ENCODE data around the gene ARFGEF2.
"Not testable (repeated sequence)": the region's sequence is repeated elsewhere in the genome, so short reads cannot be mapped to it uniquely, and the experiment has no call there.

ARFGEF2 gene

DNA sequence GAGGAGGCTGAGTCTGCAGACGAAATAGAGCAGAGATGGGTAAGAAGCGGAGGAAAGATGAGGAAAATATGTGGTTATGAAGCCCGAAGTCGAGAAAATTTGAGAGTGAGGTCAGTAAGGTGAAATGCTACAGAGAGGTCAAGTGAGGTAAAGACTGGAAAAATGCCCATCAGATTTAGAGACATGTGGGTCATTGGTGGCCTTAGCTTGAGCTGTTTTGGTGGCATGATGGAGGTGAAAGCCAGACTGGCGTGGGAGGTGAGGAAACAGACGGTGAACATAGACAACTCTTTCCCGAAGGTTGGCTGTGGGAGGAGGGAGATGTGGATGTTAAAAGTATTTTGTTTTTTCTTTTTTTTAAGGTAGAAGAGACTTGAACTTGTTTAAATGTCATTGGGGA lies 9.4 kb downstream of the ARFGEF2 start:
- no peak for DNase-seq

DNA sequence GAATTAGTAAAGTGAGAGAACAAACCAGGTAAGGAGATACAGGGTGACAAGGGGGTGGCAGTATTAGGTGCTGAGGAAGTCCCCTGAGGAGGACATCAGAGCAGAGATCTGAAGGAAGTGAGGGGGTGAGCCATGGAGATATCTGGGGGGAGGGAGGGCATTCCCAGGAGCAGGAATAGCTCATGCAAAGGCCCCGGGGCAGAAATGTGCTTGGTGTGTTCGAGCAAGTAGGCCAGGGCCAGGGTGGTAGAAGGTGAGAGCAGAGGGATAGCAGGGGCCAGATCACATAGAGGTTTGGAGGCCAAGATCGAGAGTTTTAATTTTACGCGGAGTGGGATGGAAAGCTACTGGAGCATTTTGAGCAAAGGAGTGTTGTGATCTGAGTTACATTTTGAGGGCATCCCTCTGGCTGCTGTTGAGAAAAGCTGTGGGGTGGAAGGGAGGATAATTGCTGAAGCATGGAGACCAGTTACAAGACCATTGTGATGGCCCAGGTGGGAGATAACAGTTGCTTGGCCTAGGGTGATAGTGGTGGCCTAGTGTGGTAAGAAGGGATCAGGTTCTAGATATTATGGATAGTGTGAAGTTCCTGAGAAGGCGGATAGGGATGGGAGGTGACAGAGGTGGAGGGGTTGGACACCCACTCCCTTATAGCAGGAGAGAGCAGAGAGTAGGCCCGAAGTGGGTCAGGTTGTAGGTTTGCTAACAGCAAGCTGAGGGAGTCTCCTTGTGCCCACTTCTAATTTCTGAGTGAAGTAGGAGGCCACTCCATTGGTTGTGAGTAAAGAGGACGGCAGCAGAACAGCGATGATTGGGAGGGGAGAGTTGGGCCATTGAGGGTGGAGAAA lies 10.2 kb downstream of the ARFGEF2 start:
- no peak for DNase-seq

DNA sequence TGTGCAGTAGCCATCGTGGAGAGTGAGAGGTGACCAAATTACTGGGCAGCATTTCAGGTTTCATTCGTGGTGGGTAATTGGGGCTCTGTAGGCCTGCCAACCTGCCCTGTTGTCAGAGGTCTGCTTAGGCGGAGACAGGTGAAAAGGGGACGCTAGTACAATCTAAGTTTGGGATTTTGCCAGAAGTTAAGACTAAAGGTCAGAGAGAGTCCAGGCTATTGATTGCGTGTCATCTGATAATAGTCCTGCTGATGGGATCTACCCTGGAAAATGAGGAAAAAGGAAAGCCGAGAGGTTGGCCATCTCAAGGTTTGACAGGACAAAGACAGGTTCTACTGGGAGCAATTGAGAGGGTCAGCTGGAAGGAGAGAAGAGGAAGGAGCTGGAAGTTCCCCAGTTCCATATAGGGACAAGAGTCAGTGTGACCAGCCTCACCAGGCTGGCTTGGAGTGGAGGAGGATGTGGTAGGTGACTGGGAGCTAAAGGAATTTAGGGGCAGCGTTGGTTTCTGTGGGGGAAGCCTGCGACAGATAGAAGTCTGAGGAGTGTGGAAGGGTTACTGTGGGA lies 10.9 kb downstream of the ARFGEF2 start:
- DNase-seq: no peak

DNA sequence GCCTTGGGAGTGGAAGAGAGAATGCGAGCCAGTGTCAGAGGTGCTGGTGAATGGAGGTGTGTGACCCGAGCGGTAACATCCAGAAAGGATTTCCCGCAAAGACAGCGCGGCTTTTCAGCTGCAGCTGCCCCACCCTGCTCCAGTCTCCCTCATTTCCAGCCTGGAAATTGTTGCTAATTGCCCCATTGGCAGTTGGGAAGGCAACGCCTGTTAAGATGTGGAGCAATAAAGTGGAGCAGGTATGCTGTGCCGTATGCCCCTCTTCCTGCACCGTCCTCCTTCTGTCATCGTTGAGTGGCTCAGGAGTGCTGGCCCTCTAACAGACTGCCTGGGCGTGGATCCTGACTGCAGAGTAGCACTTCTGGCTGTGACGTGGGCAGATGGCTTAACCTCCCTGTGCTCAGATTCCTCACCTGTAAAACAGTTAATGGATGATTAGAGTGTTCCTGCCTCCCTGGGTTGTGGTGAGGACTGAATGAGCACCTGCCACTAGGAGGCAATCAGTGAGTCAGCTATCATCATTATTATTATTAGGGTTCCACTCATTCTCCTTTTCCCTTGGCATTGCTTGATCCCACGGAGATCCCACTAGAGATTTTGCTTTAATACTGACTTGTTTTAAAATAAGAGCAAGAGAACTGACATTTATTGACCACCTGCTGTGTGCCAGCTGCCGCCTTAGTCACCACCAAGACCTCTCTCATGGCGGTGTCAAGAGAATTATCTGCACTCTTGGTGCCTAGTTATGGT lies 11.7 kb downstream of the ARFGEF2 start:
- DNase-seq: no peak

DNA sequence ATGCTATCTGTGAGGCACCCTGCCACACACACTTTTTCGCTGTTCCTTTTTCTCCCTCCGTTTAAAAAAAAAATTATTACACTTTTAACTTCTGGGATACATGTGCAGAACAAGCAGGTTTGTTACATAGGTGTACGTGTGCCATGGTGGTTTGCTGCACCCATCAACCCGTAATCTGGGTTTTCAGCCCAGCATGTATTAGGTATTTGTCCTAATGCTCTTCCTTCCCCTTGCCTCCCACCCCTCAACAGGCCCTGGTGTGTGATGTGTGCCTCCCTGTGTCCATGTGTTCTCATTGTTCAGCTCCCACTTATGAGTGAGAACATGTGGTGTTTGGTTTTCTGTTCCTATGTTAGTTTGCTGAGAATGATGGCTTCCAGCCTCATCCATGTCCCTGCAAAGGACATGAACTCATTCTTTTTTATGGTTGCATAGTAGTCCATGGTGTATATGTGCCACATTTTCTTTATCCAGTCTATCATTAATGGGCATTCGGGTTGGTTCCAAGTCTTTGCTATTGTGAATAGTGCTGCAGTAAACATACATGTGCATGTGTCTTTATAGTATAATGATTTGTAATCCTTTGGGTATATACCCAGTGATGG lies 12.9 kb downstream of the ARFGEF2 start:
- not testable (repeated sequence) for DNase-seq

DNA sequence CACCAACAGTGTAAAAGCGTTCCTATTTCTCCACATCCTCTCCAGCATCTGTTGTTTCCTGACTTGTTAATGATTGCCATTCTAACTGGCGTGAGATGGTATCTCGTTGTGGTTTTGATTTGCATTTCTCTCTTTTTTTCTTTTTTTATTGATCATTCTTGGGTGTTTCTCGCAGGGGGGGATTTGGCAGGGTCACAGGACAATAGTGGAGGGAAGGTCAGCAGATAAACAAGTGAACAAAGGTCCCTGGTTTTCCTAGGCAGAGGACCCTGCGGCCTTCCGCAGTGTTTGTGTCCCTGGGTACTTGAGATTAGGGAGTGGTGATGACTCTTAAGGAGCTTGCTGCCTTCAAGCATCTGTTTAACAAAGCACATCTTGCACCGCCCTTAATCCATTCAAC lies 13.5 kb downstream of the ARFGEF2 start:
- DNase-seq: not testable (repeated sequence)

DNA sequence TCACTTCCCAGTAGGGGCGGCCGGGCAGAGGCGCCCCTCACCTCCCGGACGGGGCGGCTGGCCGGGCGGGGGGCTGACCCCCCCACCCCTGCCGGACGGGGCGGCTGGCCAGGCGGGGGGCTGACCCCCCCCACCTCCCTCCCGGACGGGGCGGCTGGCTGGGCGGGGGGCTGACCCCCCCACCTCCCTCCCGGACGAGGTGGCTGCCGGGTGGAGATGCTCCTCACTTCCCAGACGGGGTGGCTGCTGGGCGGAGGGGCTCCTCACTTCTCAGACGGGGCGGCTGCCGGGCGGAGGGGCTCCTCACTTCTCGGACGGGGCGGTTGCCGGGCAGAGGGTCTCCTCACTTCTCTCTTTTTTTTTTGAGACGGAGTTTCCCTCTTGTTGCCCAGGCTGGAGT lies 14.7 kb downstream of the ARFGEF2 start:
- DNase-seq: not testable (repeated sequence)

DNA sequence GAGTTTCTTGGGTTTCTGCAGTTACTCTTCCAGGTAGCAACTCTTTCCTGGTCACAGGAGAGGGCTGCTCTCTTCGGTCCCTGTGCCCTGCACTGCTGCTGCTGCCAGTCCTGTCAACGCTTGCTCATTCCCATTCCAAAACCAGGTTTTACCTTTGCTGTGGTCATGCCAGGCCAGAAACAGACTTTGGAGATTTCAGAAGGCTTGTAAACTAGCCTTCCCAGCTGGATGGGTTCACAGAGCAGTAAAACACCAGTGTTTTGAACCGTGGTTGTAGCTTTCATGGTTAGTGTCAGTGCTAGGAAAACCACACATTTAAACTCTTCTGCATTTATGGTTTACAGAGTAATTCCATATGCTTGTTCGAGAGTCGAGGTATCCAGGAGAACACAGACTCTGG lies 16.2 kb downstream of the ARFGEF2 start:
- DNase-seq: no peak

DNA sequence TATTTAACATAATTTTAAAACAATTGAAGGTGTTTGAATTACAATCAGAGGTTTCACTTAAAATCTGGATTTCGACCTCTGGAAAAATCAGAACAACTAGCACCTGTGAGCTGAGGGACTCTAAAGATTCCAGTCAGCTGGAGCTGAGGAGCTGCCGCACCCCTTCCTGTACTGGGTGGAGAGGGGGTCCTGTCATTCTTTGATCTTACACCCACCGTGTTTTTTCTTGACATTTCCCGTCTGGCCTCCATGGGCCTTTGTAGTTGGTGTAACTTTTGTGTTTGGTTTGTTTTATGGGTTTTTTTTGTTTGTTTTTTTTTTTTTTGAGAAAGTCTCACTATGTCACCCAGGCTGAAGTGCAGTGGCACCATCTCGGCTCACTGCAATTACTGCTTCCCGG lies 17.2 kb downstream of the ARFGEF2 start:
- DNase-seq: no peak

DNA sequence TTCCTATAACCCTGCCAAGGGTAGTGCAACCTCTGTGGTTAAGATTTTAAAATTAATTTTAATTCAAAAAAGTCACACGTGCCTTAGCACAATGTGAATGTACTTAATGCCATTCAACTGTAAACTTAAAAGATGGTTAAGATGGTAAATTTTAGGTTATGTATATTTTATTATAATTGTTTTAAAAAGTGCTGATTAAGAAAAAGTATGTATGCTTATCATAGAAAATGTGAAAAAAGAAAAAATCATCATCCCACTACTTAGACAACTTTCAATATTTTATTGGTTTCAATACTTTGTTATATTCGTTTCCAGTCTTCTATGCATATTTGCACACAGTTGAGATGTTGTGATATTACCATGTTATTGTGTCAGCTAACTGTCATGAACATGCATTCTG lies 18.7 kb downstream of the ARFGEF2 start:
- no peak for DNase-seq

DNA sequence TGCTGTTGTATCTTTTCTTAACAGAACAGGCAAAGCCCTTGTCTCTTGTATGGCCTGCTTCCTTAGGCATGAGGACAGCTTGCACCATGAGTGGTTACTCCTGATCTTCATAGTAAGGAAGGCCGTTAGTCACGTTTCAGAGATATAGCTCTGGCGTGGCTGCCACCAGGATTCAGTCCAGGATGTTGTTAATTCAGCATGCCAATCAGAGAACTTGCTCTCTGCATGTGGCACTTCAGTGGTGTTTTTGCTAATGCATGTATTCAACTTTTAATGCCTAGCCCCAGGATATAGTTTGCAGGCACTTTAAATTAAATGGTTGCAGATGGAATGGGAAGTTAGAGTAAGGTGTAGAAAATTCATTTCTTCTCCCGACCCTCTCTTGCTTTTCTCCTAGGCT lies 20.0 kb downstream of the ARFGEF2 start:
- DNase-seq: no peak

DNA sequence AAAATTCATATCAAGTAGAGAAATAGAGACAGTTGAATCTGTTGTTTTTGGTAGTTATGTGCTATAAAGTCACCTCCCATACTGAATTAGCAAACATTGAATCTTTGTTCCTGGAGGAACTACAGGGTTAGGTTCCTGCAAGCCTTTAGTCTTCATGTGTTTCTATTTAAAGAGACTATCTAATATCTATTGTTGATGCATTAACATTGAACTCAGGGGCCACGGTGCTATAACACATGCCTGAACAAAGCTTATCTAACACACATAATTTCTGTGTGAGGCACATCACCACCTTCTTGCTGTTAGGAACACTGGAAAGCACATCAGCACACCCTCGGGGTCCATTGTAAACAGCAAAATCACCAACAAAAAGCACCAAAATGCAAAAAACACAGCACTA lies 21.2 kb downstream of the ARFGEF2 start:
- DNase-seq: no peak

DNA sequence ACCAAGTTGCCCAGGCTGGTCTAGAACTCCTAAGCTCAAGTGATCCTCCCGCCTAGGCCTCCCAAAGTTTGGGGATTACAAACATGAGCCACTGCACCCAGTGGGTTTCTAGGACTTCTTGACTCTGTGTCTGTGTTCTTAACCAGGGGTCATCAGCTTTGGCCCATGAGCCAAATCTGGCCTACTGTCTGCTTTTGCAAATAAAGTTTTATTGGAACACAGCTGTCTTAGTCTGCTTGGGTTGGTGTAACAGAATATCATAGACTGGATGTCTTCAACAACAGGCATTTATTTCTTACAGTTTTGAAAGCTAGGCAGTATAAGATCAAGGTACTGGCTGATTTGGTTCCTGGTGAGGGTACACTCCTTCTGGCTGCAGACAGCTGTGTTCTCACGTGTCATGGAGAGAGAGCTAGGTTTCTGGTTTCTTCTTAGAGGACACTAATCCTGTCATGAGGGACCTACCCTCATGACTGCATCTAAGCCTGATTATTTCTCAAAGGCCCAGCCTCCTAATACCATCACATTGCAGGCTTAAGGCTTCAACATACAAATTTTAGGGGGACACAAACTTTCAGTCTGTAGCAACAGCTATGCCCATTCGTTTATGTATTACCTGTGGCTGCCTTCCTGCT lies 23.3 kb downstream of the ARFGEF2 start:
- no peak for DNase-seq

DNA sequence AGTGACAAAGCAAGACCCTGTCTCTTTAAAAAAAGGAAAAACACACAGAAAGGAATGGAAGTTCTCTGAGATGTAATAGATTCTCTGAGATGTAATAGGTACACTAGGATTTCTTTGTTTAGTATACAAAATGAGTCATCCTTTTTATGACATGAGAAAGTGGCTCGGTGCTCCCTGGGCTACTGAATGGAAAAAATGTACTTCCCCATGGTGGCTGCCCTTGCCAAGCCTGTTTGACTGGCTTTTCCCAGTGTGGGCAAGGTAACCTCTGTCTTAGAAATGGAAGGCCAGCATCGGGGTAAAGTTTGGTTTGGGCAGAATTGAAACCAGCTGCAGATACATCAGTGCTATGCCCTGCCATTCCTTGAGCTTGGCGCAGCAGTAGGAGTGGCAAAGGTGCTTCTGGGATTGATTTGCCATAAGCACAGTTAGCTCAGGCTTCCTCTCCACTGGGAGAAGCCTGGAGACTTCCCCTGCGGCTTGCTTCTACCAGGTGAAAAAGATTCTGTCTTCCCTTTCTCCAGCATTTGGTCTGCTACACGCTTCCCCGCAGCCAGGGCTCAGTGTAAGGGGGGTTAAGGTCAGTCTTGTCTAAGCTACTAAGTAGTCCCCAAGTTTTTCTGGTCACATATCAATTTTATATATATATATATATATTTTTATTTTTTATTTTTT lies 24.5 kb downstream of the ARFGEF2 start:
- DNase-seq: no peak

DNA sequence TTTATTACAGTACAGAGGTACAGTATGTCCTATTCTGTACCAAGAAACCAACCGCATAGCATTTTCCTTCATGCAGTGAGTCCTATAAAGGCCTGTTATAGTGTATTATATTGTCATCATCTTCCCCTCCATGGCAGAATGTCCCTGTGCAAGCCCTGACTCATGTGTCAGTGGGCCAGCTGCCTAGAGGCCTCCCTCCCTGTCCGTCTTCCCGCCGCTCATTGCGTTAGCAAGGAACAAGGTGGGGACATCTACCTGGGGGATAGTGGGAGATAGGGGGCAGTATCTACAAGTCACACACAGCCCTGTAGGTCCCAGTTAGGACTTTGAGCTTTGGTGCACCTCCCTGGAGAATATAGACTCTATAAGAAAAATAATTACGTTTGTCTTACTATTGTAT lies 27.1 kb downstream of the ARFGEF2 start:
- no peak for DNase-seq

DNA sequence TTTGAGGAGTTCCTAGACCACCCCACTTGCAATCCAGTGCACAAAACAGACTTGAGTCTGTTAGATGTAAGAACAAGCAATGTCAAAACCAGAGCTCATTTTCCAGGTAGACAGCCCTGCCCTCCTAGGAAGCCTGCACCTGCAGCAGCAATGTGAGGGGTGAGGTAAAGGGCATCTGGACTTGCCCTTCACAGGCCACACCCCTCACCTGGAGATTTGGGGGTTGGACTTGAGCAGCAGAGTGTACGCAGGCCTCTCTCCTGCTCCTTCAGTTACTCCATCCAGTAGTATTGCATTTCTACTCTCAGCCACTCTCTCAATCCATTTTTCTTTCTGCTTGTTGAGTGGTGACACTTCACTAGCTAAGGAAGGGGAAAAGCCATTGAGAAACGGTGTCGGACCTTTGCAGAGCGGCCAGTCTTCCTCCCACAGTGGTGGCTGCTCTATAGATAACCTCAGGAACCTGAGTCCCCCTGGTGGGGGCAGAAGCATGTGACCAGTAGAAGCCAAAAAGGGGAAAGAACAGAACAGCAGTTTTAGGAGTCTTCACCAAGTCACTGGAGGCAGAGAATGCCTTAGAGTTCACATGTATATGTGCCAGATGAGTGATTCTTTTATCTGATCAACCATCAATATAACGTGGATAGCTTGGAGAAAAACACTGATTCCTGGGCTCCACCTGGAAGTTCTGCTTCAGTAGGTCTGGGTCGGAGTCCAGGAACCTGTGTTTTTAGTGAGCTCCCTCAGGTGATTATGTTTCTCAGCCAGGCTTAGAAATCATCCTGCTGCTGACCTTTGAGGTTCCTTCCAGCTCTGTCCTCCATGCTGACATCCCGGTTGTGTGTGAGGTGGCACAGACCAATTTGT lies 28.0 kb downstream of the ARFGEF2 start:
- DNase-seq: no peak

DNA sequence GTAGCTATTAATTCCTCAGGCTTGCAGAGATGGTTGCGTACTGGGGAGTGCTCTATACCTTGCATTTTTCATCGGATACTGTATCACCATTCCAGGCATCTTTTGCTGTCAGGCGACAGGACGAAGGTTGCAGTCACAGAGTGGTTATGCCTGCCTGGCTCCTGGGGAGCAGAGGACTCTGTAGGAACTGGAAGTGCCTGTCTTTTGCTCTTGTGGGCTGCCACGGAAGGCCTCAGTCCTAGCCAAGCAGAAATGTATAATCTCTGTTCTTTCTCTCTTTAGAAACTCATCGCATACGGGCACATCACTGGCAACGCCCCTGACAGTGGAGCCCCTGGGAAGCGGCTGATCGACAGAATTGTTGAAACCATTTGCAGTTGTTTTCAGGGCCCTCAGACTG lies 29.5 kb downstream of the ARFGEF2 start:
- no peak for DNase-seq

DNA sequence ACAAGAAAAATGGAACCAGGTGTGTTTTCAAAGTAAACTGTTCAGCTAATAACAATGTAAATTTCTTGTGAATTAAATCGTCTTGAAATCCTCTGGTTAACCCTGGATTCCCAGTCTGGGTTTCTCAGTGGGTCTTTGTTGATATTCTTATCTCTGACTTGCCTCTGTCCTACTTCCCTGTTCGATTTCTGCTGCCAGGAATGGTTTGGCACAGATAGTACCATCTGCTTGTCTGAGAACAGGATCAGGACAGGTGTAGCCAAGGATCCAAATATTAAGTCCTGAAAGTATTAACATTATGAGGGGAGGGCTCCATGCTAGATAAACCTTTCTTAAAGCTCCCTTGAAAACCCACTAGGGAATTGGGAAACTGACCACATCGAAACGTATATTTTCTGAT lies 30.1 kb downstream of the ARFGEF2 start:
- no peak for DNase-seq

DNA sequence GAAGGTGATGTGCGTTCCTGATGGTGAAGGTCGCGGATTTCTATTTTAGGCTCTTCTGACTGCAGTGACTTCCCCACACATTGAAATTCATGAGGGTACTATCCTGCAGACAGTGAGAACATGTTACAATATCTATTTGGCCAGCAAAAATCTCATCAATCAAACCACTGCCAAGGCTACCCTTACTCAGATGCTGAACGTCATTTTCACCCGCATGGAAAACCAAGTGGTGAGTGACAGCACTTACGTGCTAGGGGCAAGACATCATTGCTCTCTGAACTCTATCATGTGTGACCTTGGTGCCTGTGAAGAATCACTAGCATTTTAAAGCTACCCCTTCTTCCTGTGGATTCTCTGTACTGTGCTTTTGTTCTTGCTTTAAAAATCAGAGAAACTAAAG lies 31.1 kb downstream of the ARFGEF2 start:
- DNase-seq: no peak

DNA sequence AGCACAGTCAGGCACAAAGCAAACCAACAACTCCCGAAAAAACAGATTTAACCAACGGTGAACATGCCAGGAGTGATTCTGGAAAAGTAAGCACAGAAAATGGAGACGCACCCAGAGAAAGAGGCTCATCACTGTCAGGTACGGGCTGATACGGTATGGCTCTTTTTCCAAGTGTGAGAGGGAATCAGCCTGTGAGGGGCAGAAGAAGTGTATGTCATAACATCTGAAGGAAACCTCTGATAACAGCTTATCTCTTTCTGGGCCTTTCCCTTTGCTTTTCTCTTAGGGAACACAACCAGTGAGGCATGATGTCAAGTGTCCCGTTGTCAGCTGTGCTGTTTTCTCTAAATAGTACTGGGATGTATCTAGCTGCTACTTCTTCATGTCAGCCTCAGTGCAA lies 32.1 kb downstream of the ARFGEF2 start:
- no peak for DNase-seq

DNA sequence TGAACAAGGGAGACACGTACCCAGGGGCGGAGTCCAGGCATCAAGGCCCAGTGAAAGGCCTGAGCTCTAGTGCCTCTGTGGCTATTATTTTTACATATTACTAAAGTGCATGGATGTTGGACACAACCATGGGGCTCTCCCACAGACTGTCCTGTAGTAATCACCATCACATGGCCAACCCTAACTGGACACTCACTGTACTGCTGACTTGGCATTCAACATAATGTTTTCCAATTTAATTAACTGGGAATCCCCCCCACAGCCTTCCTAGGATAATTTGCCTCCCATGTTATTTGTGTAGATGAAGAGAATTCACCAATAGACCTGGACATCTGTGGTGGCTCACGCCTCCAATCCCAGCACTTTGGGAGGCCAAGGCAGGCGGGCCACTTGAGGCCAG lies 34.5 kb downstream of the ARFGEF2 start:
- no peak for DNase-seq

DNA sequence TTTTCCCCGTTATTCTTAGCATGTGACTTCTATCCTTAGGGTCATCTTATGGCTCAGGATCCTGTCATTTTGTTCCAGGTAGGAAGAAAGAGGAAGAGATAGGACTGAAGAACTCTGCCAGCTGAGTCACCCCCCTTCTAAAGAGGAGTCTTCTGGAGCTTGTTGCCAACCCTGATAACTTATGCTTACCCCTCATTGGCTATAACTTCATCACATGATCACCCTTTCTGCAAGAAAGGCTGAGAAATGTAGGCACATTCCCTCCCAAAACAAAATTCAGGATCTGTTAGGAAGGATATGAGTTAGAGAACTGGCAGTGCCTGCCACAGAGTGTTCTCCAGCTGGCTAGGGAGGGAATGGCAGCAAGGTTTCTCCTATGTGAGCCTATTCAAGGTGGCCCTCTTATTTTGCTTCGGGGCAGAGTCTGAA lies 35.6 kb downstream of the ARFGEF2 start:
- no peak for DNase-seq
